ENCODE results near the gene MLEC. TPM values are rescaled to one million over a fixed set of nuclear protein-coding genes. Genes with fewer than 3 reads are reported as not detected.

The MLEC gene
- total RNA-seq, 1 donor from 2014 or later = 152 TPM

- H3K36me3 ChIP-seq (ENCODE audit: insufficient read depth, low read length) = no peaks in the 10 kb centered on the region
- no peak overlapping the region for H2AFZ ChIP-seq (ENCODE audit: low read depth, low read length)
- no peak overlapping the region for H3K9ac ChIP-seq (ENCODE audit: low read length)
- no peaks in the 10 kb centered on the region for H3K9me3 ChIP-seq (ENCODE audit: insufficient read depth, low read depth, low read length)
- no peaks in the 10 kb centered on the region for H3K4me1 Mint-ChIP-seq (ENCODE audit: low read depth, unreplicated experiment)
- H3K27ac ChIP-seq (ENCODE audit: low read depth, low read length) = no peak overlapping the region
- FAIRE-seq (no peak), DNase-seq (ENCODE audit: low read depth) (no peak)
- H3K79me2 ChIP-seq (ENCODE audit: insufficient read depth, low read length) = no peaks in the 10 kb centered on the region
- no peak overlapping the region for H3K4me2 ChIP-seq (ENCODE audit: low read length)
- no peaks in the 10 kb centered on the region for H3K4me1 ChIP-seq (ENCODE audit: insufficient read depth, low read length)
- no peak overlapping the region for H3K27ac Mint-ChIP-seq (ENCODE audit: unreplicated experiment)
- no peak overlapping the region for H3K4me3 ChIP-seq (ENCODE audit: insufficient read depth, low read depth, low read length)
- peaks cover 2% of the 10 kb centered on the region for H3K36me3 Mint-ChIP-seq (ENCODE audit: low read depth, unreplicated experiment)
- no peaks in the 10 kb centered on the region for H3K27me3 Mint-ChIP-seq (ENCODE audit: low read depth, unreplicated experiment)
- H4K20me1 ChIP-seq (ENCODE audit: insufficient read depth, low read length) = no peaks in the 10 kb centered on the region
- H3K27me3 ChIP-seq (ENCODE audit: insufficient read depth, low read length) = no peaks in the 10 kb centered on the region
- H3K4me3 Mint-ChIP-seq (ENCODE audit: unreplicated experiment) = no peak overlapping the region
- H3K9me3 Mint-ChIP-seq (ENCODE audit: unreplicated experiment) = no peaks in the 10 kb centered on the region
- TF ChIP-seq CTCF (IDR thresholded peaks at IDR 0.05; ENCODE audit: insufficient read depth, low read depth, low read length) (no peak), EZH2 (IDR thresholded peaks at IDR 0.05; ENCODE audit: insufficient read depth, low read length) (no peak)
Measured at GRCh38 chr12:120738252-120739030, 51.5 kb downstream of the MLEC start.

GRCh38 chr12:120739031-120739762, 52.2 kb downstream of the MLEC start:
- no peak overlapping the region for H3K4me2 ChIP-seq (ENCODE audit: low read length)
- H3K27ac Mint-ChIP-seq (ENCODE audit: unreplicated experiment) = no peak overlapping the region
- H3K27ac ChIP-seq (ENCODE audit: low read depth, low read length) = no peak overlapping the region
- no peaks in the 10 kb centered on the region for H4K20me1 ChIP-seq (ENCODE audit: insufficient read depth, low read length)
- no peaks in the 10 kb centered on the region for H3K27me3 ChIP-seq (ENCODE audit: insufficient read depth, low read length)
- no peaks in the 10 kb centered on the region for H3K79me2 ChIP-seq (ENCODE audit: insufficient read depth, low read length)
- no peaks in the 10 kb centered on the region for H3K9me3 ChIP-seq (ENCODE audit: insufficient read depth, low read depth, low read length)
- H3K4me3 Mint-ChIP-seq (ENCODE audit: unreplicated experiment) = no peak overlapping the region
- no peaks in the 10 kb centered on the region for H3K27me3 Mint-ChIP-seq (ENCODE audit: low read depth, unreplicated experiment)
- H3K4me3 ChIP-seq (ENCODE audit: insufficient read depth, low read depth, low read length) = no peak overlapping the region
- no peaks in the 10 kb centered on the region for H3K36me3 Mint-ChIP-seq (ENCODE audit: low read depth, unreplicated experiment)
- H3K4me1 Mint-ChIP-seq (ENCODE audit: low read depth, unreplicated experiment) = no peaks in the 10 kb centered on the region
- DNase-seq (ENCODE audit: low read depth) = no peak
- no peaks in the 10 kb centered on the region for H3K4me1 ChIP-seq (ENCODE audit: insufficient read depth, low read length)
- no peak for FAIRE-seq
- no peak overlapping the region for H2AFZ ChIP-seq (ENCODE audit: low read depth, low read length)
- no peaks in the 10 kb centered on the region for H3K36me3 ChIP-seq (ENCODE audit: insufficient read depth, low read length)
- H3K9ac ChIP-seq (ENCODE audit: low read length) = no peak overlapping the region
- TF ChIP-seq EZH2 (IDR thresholded peaks at IDR 0.05; ENCODE audit: insufficient read depth, low read length) (no peak), CTCF (IDR thresholded peaks at IDR 0.05; ENCODE audit: insufficient read depth, low read depth, low read length) (no peak)
- no peaks in the 10 kb centered on the region for H3K9me3 Mint-ChIP-seq (ENCODE audit: unreplicated experiment)
